GM18526 (cell line): ENCODE results near the gene MAN1A1.
A peak's percentile ranks its signal among the peaks of the same experiment; 100 is the strongest.

Source experiments
- POLR2A ChIP-seq: IDR thresholded peaks from 3 replicates; pipeline ENCODE4 v1.6.1; 2011; ENCODE audit not compliant: insufficient read length; ENCODE audit errors: extremely low read depth

The MAN1A1 gene

DNA sequence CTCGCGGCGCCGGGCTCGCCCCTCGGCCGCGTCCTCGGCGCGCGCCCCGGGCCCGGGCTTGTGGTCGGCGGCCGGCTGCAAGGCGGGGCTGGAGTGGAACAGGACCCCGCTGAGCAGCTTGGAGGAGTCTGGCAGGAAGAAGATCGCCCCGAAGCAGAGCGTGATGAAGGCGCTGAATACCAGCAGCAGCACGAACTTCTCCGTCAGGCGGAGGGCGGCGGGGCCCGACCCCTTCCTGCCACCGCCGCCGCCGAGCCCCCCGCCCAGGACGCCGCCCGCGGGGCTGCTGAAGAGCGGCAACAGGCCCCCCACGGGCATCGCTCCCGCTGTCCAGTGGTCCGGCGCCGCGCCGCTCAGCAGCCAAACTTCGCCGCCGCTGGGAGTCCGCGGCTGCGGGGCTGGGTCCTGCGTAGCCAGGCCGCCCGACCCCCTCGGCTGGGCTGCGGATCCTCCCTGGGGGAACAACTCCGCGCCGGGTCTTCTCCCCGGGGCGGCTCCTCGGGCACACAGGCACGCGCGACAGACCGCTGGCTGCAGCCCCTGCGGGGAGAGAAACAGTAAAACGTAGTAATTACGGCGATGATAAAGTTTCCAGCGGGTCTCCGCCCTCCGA is 707 bp downstream of the MAN1A1 start:
- TF ChIP-seq POLR2A: peak; percentile 30

DNA sequence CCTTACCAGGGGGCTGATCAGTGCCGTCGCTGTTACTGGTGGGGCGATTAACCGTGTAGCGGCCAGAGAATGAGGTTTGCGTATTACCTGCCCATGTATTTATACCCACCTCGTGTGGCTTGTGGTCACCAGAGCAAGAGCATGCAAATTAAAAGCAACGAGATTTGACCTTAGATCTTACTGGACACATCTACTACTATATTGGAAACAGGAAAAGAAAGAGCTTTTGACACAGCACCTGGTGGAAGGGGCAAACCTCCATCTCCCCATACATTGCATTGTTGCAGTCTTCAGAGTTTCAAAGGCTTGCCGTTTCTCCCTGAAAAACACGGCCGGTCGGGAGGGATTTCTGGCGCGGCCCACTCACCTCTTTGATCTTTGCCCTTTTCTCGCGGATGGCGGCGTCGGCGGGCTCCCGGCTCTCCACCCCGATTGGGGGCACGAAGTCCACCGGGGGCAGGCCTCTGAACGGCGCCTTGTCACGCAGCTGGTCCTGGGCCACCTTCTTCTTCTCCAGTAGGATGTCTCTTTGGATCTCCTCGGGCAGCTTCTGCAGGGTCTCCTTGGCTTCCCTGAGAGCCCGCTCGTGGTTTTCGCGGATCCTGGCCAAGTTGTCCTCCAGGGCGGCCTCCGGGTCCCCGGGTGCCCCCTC is 1.3 kb downstream of the MAN1A1 start:
- peak; percentile 71 for TF ChIP-seq POLR2A

DNA sequence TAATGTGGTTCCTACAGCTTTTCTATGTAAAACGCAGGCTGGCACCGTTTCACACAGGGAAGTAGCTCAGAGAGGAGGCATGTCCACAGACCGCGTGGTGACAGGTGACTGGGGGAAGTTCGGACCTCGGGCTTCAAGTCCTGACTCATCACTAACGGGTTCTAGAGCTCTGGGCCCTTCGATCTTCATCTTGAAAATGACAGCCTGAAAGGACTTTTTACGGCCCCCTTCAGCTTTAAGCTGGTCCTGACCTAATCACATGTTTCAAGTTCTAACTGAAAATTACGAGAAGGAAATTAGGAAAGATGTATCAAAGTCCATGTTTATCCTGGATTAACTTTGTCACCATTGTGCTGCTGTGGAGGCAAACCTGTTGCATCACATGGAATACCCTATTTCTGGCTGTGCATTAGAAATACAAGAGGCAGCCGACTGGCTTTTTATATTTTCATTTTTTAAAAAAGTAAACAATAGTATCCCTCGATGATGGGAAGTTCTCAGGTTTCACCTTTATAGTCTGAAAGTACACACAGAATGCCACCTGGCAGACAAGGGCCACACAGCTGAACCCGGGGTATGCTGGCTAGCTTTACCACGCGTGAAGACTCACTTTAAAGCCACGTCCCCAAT is 2.0 kb downstream of the MAN1A1 start:
- TF ChIP-seq POLR2A: no peak

DNA sequence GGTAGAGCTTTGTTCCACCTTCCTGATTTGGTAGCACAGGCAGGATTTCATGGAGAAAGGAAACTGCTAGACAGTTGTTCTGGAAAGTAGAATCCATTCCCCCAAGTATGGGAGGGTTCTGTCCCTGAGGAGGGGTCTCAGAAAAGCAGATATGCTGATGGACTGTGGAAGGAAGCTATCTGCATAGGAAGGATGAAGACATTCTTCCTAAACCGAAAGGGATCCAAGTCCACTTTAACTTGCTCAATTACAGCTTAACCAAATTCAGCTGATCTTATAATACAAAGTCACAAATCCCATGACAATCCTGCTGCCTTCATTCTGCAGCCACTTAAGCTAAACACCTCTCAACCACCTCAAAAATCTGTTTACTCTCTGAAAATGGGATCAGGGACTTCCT is 2.6 kb downstream of the MAN1A1 start:
- no peak for TF ChIP-seq POLR2A

DNA sequence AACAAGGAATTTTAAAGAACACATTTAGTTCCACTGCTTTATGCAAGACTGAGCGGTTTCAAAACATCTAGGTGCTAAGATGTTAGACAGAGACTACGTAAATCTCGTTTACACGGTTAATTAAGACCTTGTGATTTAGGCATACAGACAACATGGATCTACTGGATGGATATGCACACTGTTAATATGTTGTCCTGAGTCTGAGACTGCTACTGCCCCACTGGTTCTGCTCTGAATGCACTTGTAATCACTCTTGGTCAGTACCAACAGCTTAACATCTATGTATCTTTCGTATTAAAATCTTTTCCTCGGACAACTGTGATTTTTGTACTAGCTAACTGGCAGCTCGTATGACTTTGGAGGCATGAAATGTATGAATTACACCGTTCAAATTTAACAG is 3.1 kb downstream of the MAN1A1 start:
- no peak for TF ChIP-seq POLR2A

DNA sequence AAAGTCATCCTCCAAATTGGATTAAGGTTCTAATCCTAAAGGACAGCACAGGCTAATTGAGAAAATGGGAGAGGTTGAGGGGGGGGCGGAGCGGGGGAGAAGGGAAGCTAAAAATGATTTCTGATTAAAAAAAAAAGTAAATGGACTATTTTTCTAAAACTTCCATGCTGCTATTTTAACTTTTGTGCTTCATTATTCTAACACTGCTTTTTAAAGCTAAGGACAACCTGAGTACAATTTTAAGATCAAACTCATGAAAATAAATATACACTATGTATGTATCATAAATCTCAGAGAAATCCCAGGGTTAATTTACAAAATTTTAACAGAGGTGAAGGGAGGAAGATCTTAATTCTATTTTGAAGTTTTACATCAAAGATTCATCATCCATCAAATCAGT is 4.4 kb downstream of the MAN1A1 start:
- TF ChIP-seq POLR2A: no peak

DNA sequence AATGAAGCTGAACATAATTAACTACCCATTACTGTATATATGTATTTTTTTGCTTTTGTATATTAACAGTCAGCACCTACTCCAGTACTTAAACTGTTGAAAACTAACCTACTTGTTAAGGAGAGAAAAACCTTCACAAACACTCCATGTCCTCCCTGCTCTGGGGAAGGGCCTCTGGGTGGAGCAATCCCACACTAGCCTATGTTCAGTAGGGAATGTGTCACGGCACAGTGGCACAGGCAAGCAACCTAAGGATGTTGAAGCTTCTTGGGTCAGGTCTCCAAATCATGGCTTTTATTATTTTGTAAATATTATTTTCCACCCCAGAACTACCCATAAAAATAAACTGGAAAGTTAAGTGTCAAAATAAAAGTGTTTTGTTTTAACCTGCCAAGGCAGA is 5.3 kb downstream of the MAN1A1 start:
- TF ChIP-seq POLR2A: no peak

DNA sequence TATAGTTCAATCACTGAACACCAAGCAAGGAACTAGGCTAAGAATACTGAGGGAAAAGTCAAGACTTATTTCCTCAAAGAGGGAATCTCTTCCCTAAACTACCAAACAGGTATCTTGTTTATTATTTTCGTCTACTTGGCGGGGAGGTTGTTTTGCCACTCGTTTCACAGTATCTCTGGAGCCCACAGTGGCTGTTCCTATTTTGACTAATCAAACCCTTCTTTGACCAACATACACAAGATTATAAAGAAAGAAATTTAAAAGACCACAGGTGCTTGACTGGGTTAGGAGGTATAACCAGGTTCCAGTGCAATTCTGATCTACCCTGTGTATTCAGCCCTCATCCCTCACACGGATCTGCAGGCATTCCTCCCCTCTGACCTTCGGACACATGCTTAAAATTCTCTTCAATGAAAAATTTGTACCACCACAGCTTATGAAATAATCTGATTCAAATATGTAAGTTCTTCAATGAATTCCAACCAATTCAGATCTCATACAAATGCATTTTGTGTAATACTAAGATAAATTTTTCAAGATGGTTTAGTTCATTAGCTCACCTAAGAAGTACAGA is 5.9 kb downstream of the MAN1A1 start:
- TF ChIP-seq POLR2A: no peak

DNA sequence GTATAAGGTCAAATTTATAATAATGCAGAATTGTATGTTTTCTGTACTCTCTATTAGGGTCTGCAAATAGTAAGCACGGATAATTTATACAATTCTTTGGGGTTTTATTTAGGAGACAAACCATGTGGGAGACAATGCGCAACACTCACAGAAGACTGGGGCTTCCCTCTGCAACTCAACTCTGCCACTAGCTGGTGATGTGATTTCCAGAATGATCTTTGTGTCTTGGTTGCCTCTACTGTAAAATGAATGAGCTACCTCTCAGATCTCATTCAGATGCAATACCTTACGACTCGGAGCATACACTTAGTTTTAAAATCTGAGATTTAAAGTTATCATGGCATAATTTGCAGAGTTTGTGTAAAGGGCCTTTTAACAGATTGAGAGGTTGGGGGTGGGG is 6.4 kb downstream of the MAN1A1 start:
- TF ChIP-seq POLR2A: no peak

DNA sequence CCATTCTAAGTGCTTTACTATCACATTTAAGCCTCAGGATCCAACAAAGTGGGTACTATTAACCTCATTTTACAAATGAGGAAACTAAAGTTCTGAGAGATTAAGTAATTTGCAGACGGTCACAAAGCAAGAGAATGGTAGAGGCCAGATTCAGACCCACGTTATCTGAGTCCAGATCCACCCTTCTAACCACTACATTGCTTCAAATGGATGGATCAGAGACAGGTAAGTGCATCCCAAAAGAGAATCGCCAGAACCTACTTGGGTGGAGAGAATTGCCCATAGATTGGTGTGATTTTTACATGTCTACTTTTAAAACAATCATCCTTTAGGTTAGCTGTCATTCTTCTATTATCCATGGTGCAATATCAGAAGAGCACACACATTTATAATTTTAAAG is 7.1 kb downstream of the MAN1A1 start:
- no peak for TF ChIP-seq POLR2A

DNA sequence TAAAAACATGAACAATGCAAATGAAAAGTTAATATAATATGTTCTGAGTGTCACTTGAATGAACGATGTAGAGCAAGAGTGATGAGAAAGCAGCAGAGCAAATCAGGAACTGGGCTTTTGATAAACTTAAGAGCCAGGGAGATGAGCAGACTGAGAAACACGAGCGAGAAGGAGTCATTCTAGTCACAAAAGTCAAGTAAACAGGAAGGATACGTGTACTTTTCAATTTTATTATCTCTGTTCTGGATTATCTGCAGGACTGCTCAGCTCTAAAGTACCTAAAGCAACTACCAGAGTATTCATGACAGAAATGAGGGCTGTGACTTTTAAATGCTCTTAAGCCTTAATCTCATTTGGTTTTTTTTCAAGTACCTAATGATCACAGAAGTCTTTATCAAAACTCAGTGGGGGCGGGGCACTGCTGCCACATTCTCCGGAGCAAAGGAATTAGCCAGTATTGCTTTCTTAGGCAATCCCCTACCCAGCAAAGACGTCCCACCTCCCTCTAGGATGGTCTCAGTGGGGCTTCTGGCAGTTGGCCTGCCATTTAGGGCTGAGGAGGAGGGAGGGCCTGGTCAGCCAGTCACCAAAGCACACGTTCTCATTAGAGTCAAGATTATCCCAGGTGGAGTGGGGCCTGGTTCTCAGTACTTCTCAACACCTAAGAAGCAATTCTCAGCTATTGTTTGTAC is 8.6 kb downstream of the MAN1A1 start:
- TF ChIP-seq POLR2A: no peak

DNA sequence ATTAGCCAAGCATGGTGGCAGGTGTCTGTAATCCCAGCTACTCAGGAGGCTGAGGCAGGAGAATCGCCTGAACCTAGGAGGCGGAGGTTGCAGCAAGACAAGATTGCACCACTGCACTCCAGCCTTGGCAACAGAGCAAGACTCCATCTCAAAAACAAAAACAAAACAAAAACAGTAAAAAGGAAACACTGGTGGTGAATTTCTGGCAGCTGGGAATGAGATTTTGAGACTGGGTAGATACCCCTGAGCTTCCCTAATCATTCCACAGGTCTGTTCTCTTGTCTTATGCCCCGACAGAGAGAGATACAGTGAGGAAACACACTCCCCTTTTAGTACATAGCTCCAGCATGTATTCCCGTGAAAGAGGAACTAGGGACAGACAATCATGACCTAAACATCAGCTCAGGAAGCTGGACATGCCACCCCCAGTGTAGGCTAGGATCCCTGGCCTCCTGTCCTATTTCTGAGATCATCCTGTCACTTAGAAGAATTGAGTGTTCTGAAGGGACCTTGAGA is 9.6 kb downstream of the MAN1A1 start:
- no peak for TF ChIP-seq POLR2A

DNA sequence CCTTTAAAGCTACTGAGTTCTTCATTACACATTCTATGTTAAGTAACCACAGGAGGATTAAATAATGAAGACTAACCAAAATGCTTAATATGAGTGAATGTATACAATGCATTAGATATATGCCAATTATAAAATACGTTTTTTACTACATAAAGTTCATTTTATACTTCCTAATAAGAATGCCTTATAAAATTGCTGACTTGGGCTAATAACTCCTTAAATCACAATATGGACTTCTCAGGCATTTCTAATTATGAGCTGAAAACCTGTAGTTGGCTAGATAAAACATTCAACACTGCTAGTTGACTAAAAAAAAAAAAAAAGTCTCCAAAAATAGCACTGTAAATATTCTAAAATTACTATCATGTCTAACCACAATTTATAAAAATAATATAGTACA is 11.8 kb downstream of the MAN1A1 start:
- no peak for TF ChIP-seq POLR2A

DNA sequence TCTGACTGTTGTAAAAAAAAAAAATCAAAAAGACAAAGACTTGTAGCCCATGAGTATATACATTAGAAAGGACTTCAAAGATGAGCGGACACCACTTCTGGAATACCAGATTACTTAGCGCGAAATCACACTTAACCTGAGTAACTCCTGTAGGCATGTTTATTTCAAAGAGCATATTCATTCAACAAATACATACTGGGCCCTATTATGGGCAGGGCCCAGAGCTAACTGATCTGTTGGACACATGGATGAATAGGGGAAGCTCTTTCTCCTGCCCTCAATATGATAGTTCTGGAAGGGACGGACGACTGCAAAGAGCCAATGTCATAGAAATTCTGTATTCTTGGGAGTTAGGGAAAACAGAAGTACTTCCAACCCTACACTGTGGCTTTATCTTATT is 12.3 kb downstream of the MAN1A1 start:
- no peak for TF ChIP-seq POLR2A

DNA sequence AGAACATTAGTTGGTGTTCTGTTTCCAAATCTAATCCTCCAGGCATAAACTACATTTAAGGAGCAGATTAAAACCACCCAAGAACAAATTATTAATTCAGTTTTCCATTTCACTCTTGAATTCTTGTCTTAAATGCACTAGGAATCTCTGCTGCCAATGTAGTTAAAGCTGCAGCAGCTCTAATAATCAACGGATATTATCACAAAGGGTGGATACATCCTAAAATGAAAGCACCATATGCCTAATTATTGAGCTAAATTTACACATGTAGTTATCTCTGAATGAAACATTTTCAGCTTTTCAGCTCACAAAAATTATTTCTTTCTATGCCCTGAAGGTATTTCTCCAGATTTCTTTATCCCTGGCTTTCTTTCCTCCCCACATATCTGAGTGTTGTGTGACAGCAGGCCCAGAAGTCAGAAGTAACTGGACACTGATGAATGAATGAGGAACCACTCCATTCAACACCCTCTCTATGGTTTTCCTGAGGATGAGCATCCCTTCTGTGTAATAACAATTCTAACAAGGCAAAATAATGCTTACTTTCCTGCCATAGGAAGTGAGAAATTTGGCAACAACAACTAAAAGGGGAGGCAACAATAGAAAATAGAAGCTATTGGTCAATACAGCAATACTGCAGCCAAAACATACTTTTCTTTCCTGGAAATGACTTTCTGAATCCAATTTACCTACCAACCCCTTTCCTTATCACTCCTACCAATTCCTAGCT is 14.9 kb downstream of the MAN1A1 start:
- TF ChIP-seq POLR2A: no peak
